22Rv1 (cell line): ENCODE measurements around the gene ACD.

Experiments
- H3K27ac ChIP-seq: fragments of 450-650 bp; 2 replicates; pipeline ENCODE4 v1.5.1; 2017
- CTCF ChIP-seq: fragments of 450-650 bp; IDR thresholded peaks from 2 replicates; pipeline ENCODE4 v1.5.1; 2017; ENCODE audit warnings: mild to moderate bottlenecking
- ZFX ChIP-seq: fragments of 450-650 bp; IDR thresholded peaks from 2 replicates; pipeline ENCODE4 v1.6.1; 2017; ENCODE audit warnings: antibody characterized with exemption, borderline replicate concordance

The ACD gene

GRCh38 chr16:67679935-67680897 lies 20.2 kb upstream of the ACD start:
- TF ChIP-seq ZFX (no peak), CTCF (no peak)
- H3K27ac ChIP-seq: no peak overlapping the region

GRCh38 chr16:67678354-67679023 lies 18.4 kb upstream of the ACD start:
- H3K27ac ChIP-seq: peak overlapping the region; percentile 37
- TF ChIP-seq CTCF: no peak
- no peak for TF ChIP-seq ZFX

GRCh38 chr16:67677712-67678111 lies 17.7 kb upstream of the ACD start:
- TF ChIP-seq ZFX: no peak
- TF ChIP-seq CTCF: no peak
- H3K27ac ChIP-seq: peak overlapping the region; percentile 37

GRCh38 chr16:67676939-67677338 lies 16.9 kb upstream of the ACD start:
- TF ChIP-seq ZFX (no peak), CTCF (no peak)
- H3K27ac ChIP-seq: peak overlapping the region; percentile 37; the same call in 1 of the 2 replicates

- peak overlapping the region; percentile 37; the same call in 1 of the 2 replicates for H3K27ac ChIP-seq
- TF ChIP-seq CTCF (no peak), ZFX (no peak)
Observed at GRCh38 chr16:67676516-67676915, 16.5 kb upstream of the ACD start.

- no peak overlapping the region for H3K27ac ChIP-seq
- no peak for TF ChIP-seq ZFX
- no peak for TF ChIP-seq CTCF
Observed at GRCh38 chr16:67675999-67676398, 15.9 kb upstream of the ACD start.

- no peak for TF ChIP-seq CTCF
- TF ChIP-seq ZFX: no peak
- no peak overlapping the region for H3K27ac ChIP-seq
Observed at GRCh38 chr16:67675579-67675935, 15.5 kb upstream of the ACD start.
